IgD-negative memory B cell (primary cell): ENCODE results near the gene NUDT13. TPM values are rescaled to one million over a fixed set of nuclear protein-coding genes. Genes with fewer than 3 reads are reported as not detected.

Source experiments
- H3K27ac Mint-ChIP-seq, 3 donors: one replicate each; pipeline ENCODE4 v1.8.0; 2020 to 2022; ENCODE audit warnings: mild to moderate bottlenecking in 3 of 3, mixed read lengths in 3 of 3, moderate library complexity in 1 of 3
- H3K27me3 Mint-ChIP-seq: one replicate; pipeline ENCODE4 v1.8.0; 2021; ENCODE audit warnings: mixed read lengths
- H3K36me3 Mint-ChIP-seq: one replicate; pipeline ENCODE4 v1.8.0; 2020; ENCODE audit warnings: mild to moderate bottlenecking, mixed read lengths
- H3K4me1 Mint-ChIP-seq, 3 donors: one replicate each; pipeline ENCODE4 v1.8.0; 2020 to 2022; ENCODE audit warnings: mixed read lengths in 3 of 3, mild to moderate bottlenecking in 1 of 3
- H3K4me3 Mint-ChIP-seq, 4 donors: one replicate each; pipeline ENCODE4 v1.8.0; 2020 to 2022; ENCODE audit warnings: mild to moderate bottlenecking in 4 of 4, mixed read lengths in 4 of 4, moderate library complexity in 3 of 4
- H3K9me3 Mint-ChIP-seq, 3 donors: one replicate each; pipeline ENCODE4 v1.8.0; 2020 to 2021; ENCODE audit warnings: mixed read lengths in 3 of 3, mild to moderate bottlenecking in 1 of 3
- polyA plus RNA-seq: library from polyadenylated mRNA; unstranded; fragments of 300-500 nt; fragmentation: Illumina TruSeq; gene quantifications from one replicate; pipeline ENCODE4 v1.2.3, GENCODE V29; 2021

NUDT13 gene
- 1.3 TPM for polyA plus RNA-seq

DNA sequence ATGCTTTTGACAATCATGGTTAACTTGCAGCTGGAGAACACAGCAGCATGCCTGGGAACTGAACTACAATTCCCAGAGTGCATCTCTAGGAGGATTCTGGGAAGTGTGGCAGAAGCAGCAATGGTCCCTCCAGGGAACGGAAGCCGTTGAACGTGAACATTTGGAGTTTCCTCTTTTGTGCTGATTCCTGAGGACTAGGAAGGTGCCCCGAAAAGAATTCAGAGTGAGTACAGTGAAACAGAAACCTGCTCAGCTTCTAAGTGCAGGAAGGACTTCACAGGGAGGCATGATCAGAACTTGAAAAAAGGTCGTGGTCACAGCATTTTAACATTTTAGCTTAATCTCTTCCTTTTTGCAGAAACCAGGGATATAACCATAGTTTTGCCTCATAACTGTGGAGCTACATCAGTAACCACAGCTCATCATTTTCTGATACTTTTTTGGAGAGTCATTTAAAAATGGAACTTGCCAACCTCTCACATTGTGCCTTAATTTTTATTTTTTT, at the start of gene NUDT13:
NUDT13 (plus strand) TSS at position 111 of the 505 bp plus-strand sequence. CDS start 3,911 bp downstream, outside the sequence.
- H3K27me3 Mint-ChIP-seq: no peaks in the 10 kb centered on the region
- H3K4me3 Mint-ChIP-seq: peak within 1 kb of the TSS; percentile 86 to 97 (median 94)
- peak within 1 kb of the TSS; percentile 54 to 89 (median 89) for H3K27ac Mint-ChIP-seq
- no peaks in the 10 kb centered on the region for H3K9me3 Mint-ChIP-seq
- H3K4me1 Mint-ChIP-seq: peaks cover 7 to 10% (median 9%) of the 10 kb centered on the region in 3 donors
- peaks cover 5% of the 10 kb centered on the region for H3K36me3 Mint-ChIP-seq

DNA sequence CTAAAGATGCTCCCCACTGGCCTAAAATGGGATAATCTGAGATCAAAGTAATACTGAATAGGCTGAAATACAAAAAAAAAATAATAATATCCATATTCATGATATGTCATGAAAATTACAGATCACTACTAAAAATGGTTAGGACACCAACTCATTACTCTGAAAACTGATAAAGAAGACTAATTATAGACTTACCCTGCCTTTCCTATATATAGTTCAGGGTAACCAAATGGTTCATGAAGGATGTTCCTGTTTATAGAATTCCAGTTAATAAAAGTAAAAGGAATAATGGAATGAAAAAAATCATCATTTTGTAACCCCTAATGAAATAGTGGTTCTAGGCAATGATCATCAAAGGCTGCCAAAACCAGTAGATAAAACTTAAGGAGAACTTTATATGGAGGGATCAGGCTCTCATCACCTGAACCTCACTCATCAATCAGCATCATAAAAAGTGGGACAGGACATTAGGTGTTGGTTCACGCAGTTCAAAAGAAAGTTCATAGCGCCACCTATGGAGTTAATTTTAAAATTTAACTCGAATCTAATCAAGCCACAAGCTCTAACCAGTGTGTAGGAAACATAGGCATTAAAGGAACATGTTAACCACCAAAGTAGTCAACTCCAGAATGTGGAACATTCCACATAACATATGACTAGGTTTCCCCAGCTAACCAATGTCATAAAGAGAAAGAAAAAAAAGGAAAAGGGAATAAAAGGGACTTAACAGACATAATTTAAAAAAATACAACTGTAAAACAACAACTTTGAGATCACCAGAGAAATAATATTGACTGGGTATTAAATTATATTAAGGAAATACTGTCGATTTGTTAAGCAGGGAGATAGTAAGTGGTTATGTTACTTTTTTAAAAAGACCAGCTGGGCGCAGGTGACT, 49.3 kb upstream of the NUDT13 start:
- H3K9me3 Mint-ChIP-seq: no peaks in the 10 kb centered on the region

DNA sequence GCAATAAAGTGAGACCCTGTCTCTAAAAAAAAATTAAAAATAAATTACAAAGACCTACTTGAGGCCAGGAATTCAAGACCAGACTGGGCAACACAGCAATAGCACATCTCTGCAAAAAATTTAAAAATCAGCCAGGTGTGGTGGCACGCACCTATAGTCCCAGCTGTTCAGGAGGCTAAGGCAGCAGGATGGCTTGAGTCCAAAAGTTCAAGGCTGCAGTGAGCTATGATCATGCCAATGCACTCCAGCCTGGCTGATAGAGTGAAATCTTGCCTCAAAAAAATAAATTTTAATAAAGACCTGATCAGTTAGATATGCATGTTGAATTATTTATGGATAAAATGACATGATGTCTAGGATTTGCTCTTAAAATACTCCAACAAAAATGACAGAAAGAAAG, 48.5 kb upstream of the NUDT13 start:
- Mint-ChIP-seq H3K4me1 (peaks cover 3 to 7% (median 6%) of the 10 kb centered on the region in 3 donors), H3K4me3 (no peak overlapping the region)

More for the DNA sequence above, 49.3 kb upstream of the NUDT13 start:
- Mint-ChIP-seq H3K27me3 (no peaks in the 10 kb centered on the region), H3K4me3 (no peak overlapping the region), H3K27ac (peak overlapping the region in 1 of 3 donors; percentile 6), H3K4me1 (peaks cover 3 to 7% (median 6%) of the 10 kb centered on the region in 3 donors), H3K36me3 (peaks cover 6% of the 10 kb centered on the region)

DNA sequence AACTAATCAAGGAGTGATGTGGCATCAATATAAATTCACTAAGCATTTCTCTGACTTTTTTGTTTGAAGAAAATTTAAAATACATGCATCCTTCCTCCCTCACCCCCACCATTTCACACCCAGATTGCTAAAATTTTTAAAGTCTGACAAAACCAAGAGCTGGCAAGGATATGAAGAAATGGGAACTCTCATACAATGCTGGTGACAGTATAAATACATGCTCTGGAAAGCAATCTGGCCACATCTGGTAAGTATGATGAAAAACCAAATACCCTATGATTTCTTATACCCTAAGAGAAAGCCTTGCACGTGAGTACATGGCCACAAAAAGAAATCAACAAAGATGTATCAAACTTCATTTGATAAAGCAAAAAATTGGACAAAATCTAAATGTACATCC, 44.8 kb upstream of the NUDT13 start:
- Mint-ChIP-seq H3K4me3 (no peak overlapping the region), H3K9me3 (no peaks in the 10 kb centered on the region), H3K27me3 (no peaks in the 10 kb centered on the region), H3K27ac (no peak overlapping the region), H3K36me3 (peaks cover 7% of the 10 kb centered on the region), H3K4me1 (peaks cover 2 to 4% (median 3%) of the 10 kb centered on the region in 3 donors)

More for the DNA sequence above, 48.5 kb upstream of the NUDT13 start:
- Mint-ChIP-seq H3K27me3 (no peaks in the 10 kb centered on the region), H3K27ac (peak overlapping the region in 1 of 3 donors; percentile 16), H3K36me3 (peaks cover 6% of the 10 kb centered on the region), H3K9me3 (no peaks in the 10 kb centered on the region)

DNA sequence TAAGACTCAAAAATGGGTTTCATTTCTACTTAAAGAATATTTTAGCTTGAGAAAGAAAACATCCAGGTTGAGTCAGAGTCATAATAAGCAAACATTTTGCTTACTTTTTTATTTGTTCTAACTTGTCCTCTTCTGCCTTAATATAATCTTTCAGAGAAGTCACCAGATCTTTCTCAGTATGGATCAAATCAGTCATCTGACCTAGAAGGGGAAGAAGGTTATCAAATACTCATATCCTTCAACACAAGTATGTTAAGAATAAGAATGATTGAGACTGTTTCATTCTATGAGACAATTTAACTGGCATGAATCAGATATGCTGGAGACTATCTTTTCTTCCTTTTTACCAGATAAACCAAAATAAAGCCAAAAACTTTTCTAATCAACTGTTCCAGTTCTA, 36.6 kb upstream of the NUDT13 start:
- Mint-ChIP-seq H3K27me3 (no peaks in the 10 kb centered on the region), H3K27ac (no peak overlapping the region), H3K4me1 (peaks cover 3 to 6% (median 6%) of the 10 kb centered on the region in 3 donors), H3K4me3 (no peak overlapping the region), H3K9me3 (no peaks in the 10 kb centered on the region), H3K36me3 (peaks cover 1% of the 10 kb centered on the region)

DNA sequence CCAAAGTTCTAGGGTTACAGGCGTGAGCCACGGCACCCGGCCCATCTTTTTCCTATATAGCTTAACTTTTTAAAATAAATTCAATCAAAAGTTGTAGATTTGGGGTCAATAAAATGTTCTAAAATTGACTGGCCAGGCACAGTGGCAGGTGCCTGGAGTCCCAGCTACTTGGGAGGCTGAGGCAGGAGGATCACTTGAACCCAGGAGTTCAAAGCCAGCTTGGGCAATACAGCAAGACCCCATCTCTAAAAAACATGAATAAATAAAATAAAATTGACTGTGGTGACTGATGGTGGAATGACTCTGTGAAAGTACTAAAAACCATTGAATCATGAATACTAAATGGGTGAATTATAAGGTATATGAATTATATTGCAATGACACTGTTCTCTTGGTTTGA, 34.4 kb upstream of the NUDT13 start:
- Mint-ChIP-seq H3K4me1 (peaks cover 3 to 11% (median 6%) of the 10 kb centered on the region in 3 donors), H3K27me3 (no peaks in the 10 kb centered on the region), H3K9me3 (no peaks in the 10 kb centered on the region), H3K36me3 (no peaks in the 10 kb centered on the region), H3K4me3 (no peak overlapping the region), H3K27ac (no peak overlapping the region)

DNA sequence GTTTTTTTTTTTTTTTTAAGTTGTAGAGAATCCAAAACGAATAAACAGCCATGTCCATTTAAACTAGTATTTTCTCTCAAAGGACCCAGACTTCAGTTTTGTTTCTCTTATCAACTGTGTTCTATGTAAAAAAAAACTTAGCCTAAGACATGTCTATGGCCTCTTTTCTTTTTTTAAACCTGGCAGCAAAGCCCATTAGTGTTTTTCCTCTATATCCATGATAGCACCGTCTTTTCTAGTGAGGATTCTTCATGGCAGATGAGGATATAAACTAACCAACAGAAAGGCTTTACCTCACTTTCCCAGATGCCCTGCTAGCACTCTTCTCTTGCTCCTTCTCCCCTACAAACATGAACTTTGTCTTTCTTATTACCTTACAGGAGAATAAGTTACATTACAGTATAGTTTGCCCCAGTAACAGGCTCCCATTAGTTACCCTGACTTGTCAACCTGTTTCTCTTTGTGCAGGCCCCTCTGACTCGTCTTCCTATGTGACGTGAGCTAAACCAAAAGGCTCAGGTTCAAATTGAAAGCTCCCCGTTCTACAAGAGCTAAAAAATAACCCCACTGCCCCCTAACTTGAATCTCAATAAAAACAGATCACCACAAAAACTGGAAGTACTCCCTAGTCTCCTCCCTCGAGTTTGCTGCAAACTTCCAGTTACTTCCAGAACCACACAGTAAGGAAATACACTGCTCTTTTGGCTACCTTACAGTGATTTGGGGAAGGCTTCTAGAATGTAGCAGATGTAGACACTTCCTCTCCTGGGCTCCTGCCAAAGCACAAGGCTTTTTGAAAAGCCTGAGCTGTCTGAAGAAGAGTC, 33.7 kb upstream of the NUDT13 start:
- Mint-ChIP-seq H3K4me1 (peaks cover 3 to 11% (median 8%) of the 10 kb centered on the region in 3 donors), H3K9me3 (no peaks in the 10 kb centered on the region), H3K36me3 (no peaks in the 10 kb centered on the region), H3K4me3 (peak overlapping the region in 1 of 4 donors; percentile 0), H3K27me3 (no peaks in the 10 kb centered on the region), H3K27ac (peak overlapping the region; percentile 26 to 63 (median 35))

DNA sequence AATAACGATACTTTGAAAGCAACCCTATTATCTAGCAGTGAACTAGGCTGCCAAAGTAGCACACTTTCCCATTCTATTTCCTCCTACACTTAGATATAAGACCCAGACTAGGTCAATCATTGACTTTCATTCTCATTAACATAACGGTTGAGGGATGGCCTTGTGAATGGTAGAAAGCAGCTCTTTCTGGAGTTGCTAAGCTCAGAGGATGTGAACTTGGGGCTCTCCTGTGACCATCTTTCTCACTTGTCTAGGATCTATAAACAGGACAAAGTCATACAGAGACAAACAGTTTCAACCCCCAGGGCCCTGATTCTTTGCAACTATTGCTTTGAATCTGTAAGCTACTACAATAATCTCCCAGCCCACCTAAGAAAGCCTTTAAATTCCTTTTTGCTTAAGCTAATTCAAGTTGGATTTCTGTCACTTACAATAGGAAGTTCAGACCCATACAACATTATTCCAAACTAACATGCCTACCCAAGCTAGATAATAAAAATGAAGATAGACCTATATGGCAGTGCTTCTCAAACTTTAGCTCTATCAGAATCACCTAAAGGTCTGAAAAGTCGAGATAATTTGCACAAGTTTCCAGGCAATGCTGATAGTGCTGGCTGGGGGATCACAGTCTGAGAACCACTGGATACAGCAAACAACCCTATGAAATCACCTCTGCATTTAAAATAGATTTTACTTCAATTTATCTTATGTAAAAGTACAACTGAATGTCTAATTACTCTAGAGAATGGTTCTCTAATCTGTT, 30.3 kb upstream of the NUDT13 start:
- H3K27ac Mint-ChIP-seq: no peak overlapping the region
- H3K27me3 Mint-ChIP-seq: no peaks in the 10 kb centered on the region
- H3K36me3 Mint-ChIP-seq: no peaks in the 10 kb centered on the region
- no peak overlapping the region for H3K4me3 Mint-ChIP-seq
- H3K4me1 Mint-ChIP-seq: peaks cover 3 to 13% (median 11%) of the 10 kb centered on the region in 3 donors
- no peaks in the 10 kb centered on the region for H3K9me3 Mint-ChIP-seq

DNA sequence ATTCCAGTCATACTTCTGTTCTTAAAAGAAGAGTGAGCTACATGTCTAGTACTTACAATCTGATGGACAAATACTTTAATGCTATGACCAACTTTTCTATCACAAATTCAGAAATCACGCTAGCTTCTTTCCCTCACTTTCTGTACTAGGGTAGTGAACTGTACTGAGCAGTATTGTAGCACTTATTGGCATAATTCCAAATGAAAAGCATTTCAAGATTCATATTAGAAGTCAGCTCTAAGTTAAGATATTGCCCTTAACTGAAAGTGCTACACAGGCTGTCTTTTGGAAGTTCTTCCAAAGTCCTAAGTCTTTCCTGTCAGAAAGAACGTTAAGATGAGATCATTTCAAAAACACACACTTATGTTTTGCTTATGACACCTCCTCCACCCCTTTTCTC, 27.0 kb upstream of the NUDT13 start:
- H3K27ac Mint-ChIP-seq: no peak overlapping the region
- H3K4me3 Mint-ChIP-seq: no peak overlapping the region
- no peaks in the 10 kb centered on the region for H3K36me3 Mint-ChIP-seq
- no peaks in the 10 kb centered on the region for H3K27me3 Mint-ChIP-seq
- H3K4me1 Mint-ChIP-seq: peaks cover 2 to 14% (median 5%) of the 10 kb centered on the region in 3 donors
- no peaks in the 10 kb centered on the region for H3K9me3 Mint-ChIP-seq

DNA sequence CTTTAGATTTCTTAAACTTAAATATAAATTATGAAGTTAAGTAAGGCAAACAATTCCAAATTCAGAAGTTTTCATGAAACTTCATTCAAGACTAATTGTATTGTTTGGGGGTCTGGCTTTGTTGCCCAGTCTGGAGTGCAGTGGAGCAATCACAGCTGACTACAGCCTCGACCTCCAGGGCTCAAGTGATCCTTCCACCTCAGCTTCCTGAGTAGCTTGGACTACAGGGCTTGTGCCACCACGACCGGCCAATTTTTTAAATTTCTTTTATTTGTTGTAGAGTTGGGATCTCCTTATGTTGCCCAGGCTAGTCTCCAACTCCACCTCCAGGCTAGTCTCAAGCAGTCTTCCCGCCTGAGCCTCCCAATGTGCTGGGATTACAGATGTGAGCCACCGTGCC, 26.0 kb upstream of the NUDT13 start:
- no peak overlapping the region for H3K4me3 Mint-ChIP-seq
- H3K4me1 Mint-ChIP-seq: peaks cover 2 to 18% (median 5%) of the 10 kb centered on the region in 3 donors
- H3K27ac Mint-ChIP-seq: no peak overlapping the region
- H3K36me3 Mint-ChIP-seq: no peaks in the 10 kb centered on the region
- no peaks in the 10 kb centered on the region for H3K9me3 Mint-ChIP-seq
- no peaks in the 10 kb centered on the region for H3K27me3 Mint-ChIP-seq

DNA sequence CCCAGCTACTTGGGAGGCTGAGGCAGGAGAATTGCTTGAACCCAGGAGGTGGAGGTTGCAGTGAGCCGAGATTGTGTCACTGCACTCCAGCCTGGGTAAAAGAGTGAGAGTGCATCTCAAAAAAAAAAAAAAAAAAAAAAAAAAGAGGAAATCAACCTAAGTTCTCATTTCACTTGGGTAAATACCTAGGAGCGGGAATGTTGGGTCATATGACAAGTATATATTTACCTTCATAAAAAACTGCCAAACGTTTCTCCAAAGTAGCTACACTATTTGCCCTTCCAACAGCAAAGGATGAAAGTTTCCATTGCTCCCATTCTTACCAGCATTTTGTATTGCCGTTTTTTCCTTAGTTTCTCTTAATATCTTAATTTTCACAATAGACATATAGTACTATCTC, 23.4 kb upstream of the NUDT13 start:
- Mint-ChIP-seq H3K9me3 (no peaks in the 10 kb centered on the region), H3K4me1 (peaks cover 5 to 17% (median 5%) of the 10 kb centered on the region in 3 donors), H3K27ac (no peak overlapping the region), H3K36me3 (no peaks in the 10 kb centered on the region), H3K27me3 (no peaks in the 10 kb centered on the region), H3K4me3 (no peak overlapping the region)

DNA sequence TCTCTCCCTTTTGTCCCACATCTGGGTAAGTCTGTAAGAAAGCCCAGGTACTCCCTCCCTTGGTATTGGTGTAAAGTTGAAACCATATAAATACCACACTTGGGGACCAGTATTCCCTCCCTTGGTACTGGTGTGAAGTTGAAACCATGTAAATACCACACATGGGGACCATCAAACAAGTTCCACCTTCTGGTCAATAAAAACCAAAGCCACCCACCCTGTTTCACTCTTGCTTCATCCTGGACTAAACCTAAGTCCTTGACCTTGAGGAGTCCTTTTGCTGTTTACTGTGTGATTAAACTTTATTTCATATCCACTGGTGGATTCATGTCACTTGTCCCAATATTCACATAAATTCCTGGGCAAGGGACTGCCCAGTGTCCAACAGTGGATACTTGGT, 22.0 kb upstream of the NUDT13 start:
- H3K4me3 Mint-ChIP-seq: no peak overlapping the region
- no peak overlapping the region for H3K27ac Mint-ChIP-seq
- H3K27me3 Mint-ChIP-seq: no peaks in the 10 kb centered on the region
- H3K4me1 Mint-ChIP-seq: peaks cover 10 to 13% (median 11%) of the 10 kb centered on the region in 3 donors
- peaks cover 2% of the 10 kb centered on the region for H3K36me3 Mint-ChIP-seq
- H3K9me3 Mint-ChIP-seq: no peaks in the 10 kb centered on the region

DNA sequence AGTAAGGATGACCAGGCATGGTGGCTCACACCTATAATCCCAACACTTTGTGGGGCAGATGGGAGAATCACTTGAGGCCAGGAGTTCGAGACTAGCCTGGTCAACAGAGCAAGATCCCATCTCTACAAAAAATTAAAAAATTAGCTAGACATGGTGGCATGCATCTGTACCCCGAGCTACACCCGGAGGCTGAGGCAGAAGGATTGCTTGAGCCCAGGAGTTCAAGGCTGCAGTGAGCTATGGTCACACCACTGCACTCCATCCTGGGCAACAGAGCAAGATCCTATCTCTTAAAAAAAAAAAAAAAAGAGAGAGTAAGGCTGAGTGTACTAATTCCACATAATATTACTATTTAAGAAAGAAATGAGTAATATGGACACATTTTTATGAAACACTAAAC, 17.4 kb upstream of the NUDT13 start:
- H3K36me3 Mint-ChIP-seq: peaks cover 2% of the 10 kb centered on the region
- peak overlapping the region; percentile 35 to 85 (median 74) for H3K27ac Mint-ChIP-seq
- peak overlapping the region in 2 of 4 donors; percentile 23 to 70 for H3K4me3 Mint-ChIP-seq
- H3K9me3 Mint-ChIP-seq: no peaks in the 10 kb centered on the region
- peaks cover 21 to 43% (median 27%) of the 10 kb centered on the region in 3 donors for H3K4me1 Mint-ChIP-seq
- no peaks in the 10 kb centered on the region for H3K27me3 Mint-ChIP-seq
